Right lobe of liver (tissue), 6 donors: Measurements from ENCODE around the gene CRACDL. TPM values are rescaled to one million over a fixed set of nuclear protein-coding genes. Genes with fewer than 3 reads are reported as not detected.

Experiments
- ATAC-seq, 4 donors: fragments of 200-7000 bp; cut with Tn5 transposase; one replicate each; pipeline ENCODE4 v1.9.1; 2020; ENCODE audit warnings: mild to moderate bottlenecking in 4 of 4, moderate library complexity in 4 of 4
- DNase-seq, 3 donors: peaks; one replicate each; pipeline ENCODE4 v3.0.0-alpha.2; 2020
- H3K27ac ChIP-seq, 3 donors: fragments of 200-600 bp; one replicate each; pipeline ENCODE4 v1.8.0; 2022
- H3K27me3 ChIP-seq, 2 donors: fragments of 200-600 bp; one replicate each; pipeline ENCODE4 v1.8.0; 2022
- H3K36me3 ChIP-seq, 4 donors: fragments of 200-600 bp; sonication (generic) in 1 of 4; one replicate each; pipeline versions ENCODE4 v1.5.1 to v1.8.0; 2017 to 2022; ENCODE audit warnings: control low read depth in 1 of 4
- H3K4me1 ChIP-seq, 4 donors: fragments of 200-600 bp; sonication (generic) in 1 of 4; one replicate each; pipeline versions ENCODE4 v1.5.1 to v1.8.0; 2017 to 2022; ENCODE audit warnings: control low read depth in 1 of 4
- H3K4me3 ChIP-seq, 3 donors: fragments of 200-600 bp; one replicate each; pipeline ENCODE4 v1.8.0; 2022
- H3K9me3 ChIP-seq, 4 donors: fragments of 200-600 bp; sonication (generic) in 1 of 4; one replicate each; pipeline versions ENCODE4 v1.5.1 to v1.8.0; 2017 to 2022; ENCODE audit warnings: control low read depth in 1 of 4
- POLR2A ChIP-seq: fragments of 450-650 bp; IDR thresholded peaks from one replicate; pipeline ENCODE4 v1.6.1; 2017; ENCODE audit warnings: antibody characterized with exemption, mild to moderate bottlenecking
- WGBS: methylation state at CpG from one replicate; pipeline ENCODE4 v1.1.6; 2018; ENCODE audit warnings: low coverage, low lambda C conversion rate; ENCODE audit not compliant: insufficient coverage; ENCODE audit errors: missing lambda C conversion rate; 5-methylcytosine and 5-hydroxymethylcytosine counted together
- intact Hi-C, 2 donors: fragments of 100-400 bp; cut with DNase I; formaldehyde crosslinking; loops; one replicate each; pipeline versions ENCODE4 v1.11.2 to v1.14.1; 2022
- total RNA-seq, 6 experiments: library from RNA; depleted of rRNA in 2 of 6; stranded (reverse); fragments of >200 nt in 2 of 6; fragmentation: NEBNext Ultra II Directional in 3 of 6; extraction: Animal tissue kit (Norgen Biotek cat#: 25700) in 3 of 6; gene quantifications; one replicate each; pipeline versions ENCODE4 v1.1.0 to v1.2.4, GENCODE V29; 2016 to 2023
- TF ChIP-seq, protein P1 (sequence below), 4 donors: fragments of 200-600 bp in 3 of 4; fragments of 450-650 bp in 1 of 4; IDR thresholded peaks; one replicate each; pipeline versions ENCODE4 v1.5.1 to v1.8.0; 2016 to 2022; ENCODE audit warnings: antibody characterized with exemption in 4 of 4, mild to moderate bottlenecking in 2 of 4
- donor health status: DM: no; HTN: yes; CAD: no.
- donor health status: DM: no; HTN: no; CAD: no.
- donor health status: DM: no; HTN: no; CAD: no.
- donor health status: DM: no; HTN: yes; CAD: no.
- donor health status: DM: no; HTN: yes; CAD: no.

The CRACDL gene
- total RNA-seq, 6 experiments from 2014 or later: 0.12 to 0.56 (median 0.32) TPM

DNA sequence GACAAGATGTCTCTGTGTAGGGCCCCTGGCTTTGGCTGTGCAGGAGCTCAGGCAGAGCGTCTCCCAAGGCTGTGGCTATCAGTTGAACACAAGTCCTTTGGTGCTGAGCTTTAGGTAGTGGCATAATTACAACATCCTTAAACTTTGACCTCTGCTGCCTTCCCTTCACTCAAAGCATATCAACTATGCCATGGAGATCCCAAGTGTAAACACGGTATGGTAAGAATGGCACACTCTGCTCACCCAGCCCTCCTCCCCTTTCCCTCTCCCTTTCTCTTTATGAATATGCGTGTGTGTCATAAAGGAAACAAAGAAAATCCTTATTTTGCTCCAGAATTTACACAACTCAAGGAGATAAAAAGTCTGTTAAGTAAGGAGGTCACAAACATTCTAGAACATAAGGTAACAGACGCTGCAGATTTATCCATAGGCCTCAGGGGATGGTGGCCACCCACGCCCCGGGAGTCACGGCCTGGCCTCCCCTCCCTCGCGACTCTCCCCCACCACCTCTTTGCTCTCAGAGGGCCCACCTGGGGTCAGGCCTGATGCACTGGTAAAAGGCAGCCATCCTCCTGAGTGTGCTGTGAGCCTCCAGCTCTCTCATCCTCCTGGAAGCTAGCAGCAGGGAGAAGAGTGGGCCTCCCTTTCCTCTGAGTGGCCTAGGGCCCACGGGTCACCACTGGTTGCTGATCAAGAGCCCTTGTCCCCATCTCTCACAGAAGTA lies 67.3 kb downstream of the CRACDL start:
- ATAC-seq (no peak), DNase-seq (no peak)
- H3K4me3 ChIP-seq: no peak overlapping the region
- no peaks in the 10 kb centered on the region for H3K9me3 ChIP-seq
- no peaks in the 10 kb centered on the region for H3K27me3 ChIP-seq
- no peak overlapping the region for H3K27ac ChIP-seq
- no peaks in the 10 kb centered on the region for H3K36me3 ChIP-seq
- H3K4me1 ChIP-seq: no peaks in the 10 kb centered on the region
- TF ChIP-seq, protein P1, sequence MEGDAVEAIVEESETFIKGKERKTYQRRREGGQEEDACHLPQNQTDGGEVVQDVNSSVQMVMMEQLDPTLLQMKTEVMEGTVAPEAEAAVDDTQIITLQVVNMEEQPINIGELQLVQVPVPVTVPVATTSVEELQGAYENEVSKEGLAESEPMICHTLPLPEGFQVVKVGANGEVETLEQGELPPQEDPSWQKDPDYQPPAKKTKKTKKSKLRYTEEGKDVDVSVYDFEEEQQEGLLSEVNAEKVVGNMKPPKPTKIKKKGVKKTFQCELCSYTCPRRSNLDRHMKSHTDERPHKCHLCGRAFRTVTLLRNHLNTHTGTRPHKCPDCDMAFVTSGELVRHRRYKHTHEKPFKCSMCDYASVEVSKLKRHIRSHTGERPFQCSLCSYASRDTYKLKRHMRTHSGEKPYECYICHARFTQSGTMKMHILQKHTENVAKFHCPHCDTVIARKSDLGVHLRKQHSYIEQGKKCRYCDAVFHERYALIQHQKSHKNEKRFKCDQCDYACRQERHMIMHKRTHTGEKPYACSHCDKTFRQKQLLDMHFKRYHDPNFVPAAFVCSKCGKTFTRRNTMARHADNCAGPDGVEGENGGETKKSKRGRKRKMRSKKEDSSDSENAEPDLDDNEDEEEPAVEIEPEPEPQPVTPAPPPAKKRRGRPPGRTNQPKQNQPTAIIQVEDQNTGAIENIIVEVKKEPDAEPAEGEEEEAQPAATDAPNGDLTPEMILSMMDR (IDR thresholded peaks at IDR 0.05): no peak
- no peak for TF ChIP-seq POLR2A
- 77% methylated on average over 5 of the region's 10 CpGs for WGBS
- intact Hi-C loops: no loop called here

DNA sequence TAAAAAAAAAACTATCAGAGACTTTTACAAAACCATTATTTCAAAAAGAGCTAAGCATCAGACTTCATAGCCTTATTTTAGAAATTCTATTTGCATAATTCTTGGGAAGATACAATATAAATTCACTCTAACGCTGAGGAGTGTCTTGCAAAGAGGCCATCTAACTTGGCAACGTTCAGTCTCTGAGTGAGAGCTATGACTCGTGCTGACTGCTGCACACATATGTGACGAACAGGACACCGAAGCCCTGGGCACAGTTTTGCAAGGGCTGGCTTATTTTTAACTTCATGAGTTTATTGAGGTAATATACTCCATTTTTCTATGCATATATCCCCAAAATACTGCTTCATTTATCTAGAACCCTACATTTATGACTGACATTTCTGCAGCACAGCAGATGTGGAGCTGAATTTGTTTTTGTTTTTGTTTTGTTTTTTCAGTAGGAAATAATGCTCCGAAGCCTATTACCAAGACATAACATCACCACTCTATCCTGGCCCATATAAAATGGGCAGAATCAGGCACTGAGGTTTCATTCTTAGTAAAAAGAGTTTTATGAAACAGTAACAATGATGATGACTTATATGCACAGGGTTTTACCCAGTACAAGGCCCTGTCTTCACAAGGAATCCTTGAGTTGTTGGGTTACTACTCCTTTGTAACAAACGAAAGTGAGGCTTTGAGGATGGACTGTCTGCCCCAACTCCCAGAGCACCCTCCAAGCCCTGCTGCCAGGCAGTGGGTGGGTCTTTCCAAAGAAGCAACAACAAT lies 68.3 kb downstream of the CRACDL start:
- DNase-seq: no peak
- Histone ChIP-seq H3K4me3 (no peak overlapping the region), H3K9me3 (no peaks in the 10 kb centered on the region), H3K27me3 (no peaks in the 10 kb centered on the region), H3K36me3 (no peaks in the 10 kb centered on the region), H3K4me1 (no peaks in the 10 kb centered on the region), H3K27ac (no peak overlapping the region)
- intact Hi-C loops: no loop called here
- TF ChIP-seq, protein P1 (IDR thresholded peaks at IDR 0.05): no peak
- no peak for TF ChIP-seq POLR2A
- ATAC-seq: no peak
- WGBS: 75% methylated on average over 7 of the region's 7 CpGs

DNA sequence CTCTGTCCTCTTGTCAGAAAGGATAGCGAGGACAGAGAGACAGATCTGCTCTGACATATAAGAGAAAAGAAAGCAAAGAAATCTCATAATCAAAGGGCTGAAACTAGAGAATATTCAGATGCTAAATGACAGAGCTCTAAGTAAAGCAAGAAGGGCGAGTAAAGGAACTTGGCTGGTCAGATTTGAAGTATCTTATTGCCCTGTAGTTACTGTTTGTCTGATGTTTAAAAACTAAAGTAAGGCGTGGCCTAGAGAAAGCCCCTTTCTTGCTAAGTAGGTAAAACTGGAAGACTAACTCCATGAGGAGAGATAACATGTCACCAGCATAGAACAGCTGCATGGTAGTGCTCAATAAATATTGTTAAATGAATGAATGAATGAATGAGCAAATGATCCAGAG lies 70.0 kb downstream of the CRACDL start:
- H3K4me1 ChIP-seq: no peaks in the 10 kb centered on the region
- intact Hi-C loops: no loop called here
- DNase-seq (no peak), ATAC-seq (no peak)
- no peak overlapping the region for H3K4me3 ChIP-seq
- no peak for TF ChIP-seq POLR2A
- TF ChIP-seq, protein P1 (IDR thresholded peaks at IDR 0.05): no peak
- WGBS: 72% methylated on average over 3 of the region's 3 CpGs
- H3K9me3 ChIP-seq: no peaks in the 10 kb centered on the region
- H3K27ac ChIP-seq: no peak overlapping the region
- H3K36me3 ChIP-seq: no peaks in the 10 kb centered on the region
- no peaks in the 10 kb centered on the region for H3K27me3 ChIP-seq

DNA sequence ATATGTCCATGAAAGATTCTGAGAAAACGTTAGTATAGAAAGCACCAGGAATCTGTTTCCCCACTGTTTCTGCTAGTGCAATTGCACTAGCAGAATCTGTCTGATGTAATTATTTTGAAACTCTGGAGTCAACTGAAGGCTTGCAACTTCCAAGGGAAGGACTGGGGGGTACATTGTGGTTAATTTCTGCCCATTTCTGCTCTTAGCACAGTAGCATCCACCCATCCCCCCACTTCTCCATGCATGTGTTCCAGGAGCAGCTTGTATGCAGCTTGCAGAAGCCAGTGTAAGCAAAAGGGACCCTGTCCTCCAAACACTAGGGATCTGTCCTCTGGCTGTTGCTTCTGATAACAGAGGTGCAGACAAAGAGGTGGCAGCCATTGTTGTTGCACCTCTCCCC lies 74.4 kb downstream of the CRACDL start:
- WGBS: 71% methylated on average over 1 of the region's 1 CpG
- no peak overlapping the region for H3K27ac ChIP-seq
- H3K36me3 ChIP-seq: no peaks in the 10 kb centered on the region
- no peaks in the 10 kb centered on the region for H3K4me1 ChIP-seq
- no peak for DNase-seq
- no peak for TF ChIP-seq POLR2A
- TF ChIP-seq, protein P1 (IDR thresholded peaks at IDR 0.05): no peak
- H3K9me3 ChIP-seq: no peaks in the 10 kb centered on the region
- no peak overlapping the region for H3K4me3 ChIP-seq
- no peaks in the 10 kb centered on the region for H3K27me3 ChIP-seq
- intact Hi-C loops: no loop called here
- ATAC-seq: no peak
